ENCODE data around the gene FILIP1L. TPM values are rescaled to one million over a fixed set of nuclear protein-coding genes. Genes with fewer than 3 reads are reported as not detected.

Gene FILIP1L
- total and polyA plus RNA-seq, 2 of the 4 experiments (the other 2 are of a cell fraction): 11.5 to 19.9 TPM

GRCh38 chr3:99961756-99962515 lies 152.4 kb downstream of the FILIP1L start:
- Histone ChIP-seq H2BK15ac (ENCODE audit: low read depth, low read length) (peak overlapping the region; percentile 98), H3K56ac (ENCODE audit: extremely low read depth, insufficient read depth, low read length) (no peak overlapping the region), H3K4ac (ENCODE audit: low read depth, low read length) (peak overlapping the region; percentile 97), H4K20me1 (ENCODE audit: insufficient read depth, low read length) (no peaks in the 10 kb centered on the region), H3K79me1 (ENCODE audit: low read depth in 1 of 2, low read length in 2 of 2) (peaks cover 18 to 27% of the 10 kb centered on the region in 2 experiments), H3K14ac (replicated peaks; ENCODE audit: low read depth, low read length) (peak overlapping the region; percentile 91), H2AK9ac (replicated peaks; ENCODE audit: low read depth, low read length, poor library complexity) (no peak overlapping the region), H3K27me3 (ENCODE audit: control insufficient read depth, insufficient read depth, low read length) (no peaks in the 10 kb centered on the region), H2AK5ac (ENCODE audit: low read depth, low read length) (peak overlapping the region; percentile 100), H2BK20ac (ENCODE audit: low read depth, low read length) (peak overlapping the region; percentile 97), H2BK120ac (ENCODE audit: low read depth, low read length) (peak overlapping the region; percentile 90), H3K36me3 (ENCODE audit: control insufficient read depth, insufficient read depth, low read length) (no peaks in the 10 kb centered on the region), H3K9me3 (ENCODE audit: control insufficient read depth, insufficient read depth, low read length) (no peaks in the 10 kb centered on the region), H2AFZ (replicated peaks; ENCODE audit: low read length, poor library complexity) (peak overlapping the region; percentile 4), H3K27ac (ENCODE audit: insufficient read depth, low read length) (peak overlapping the region; percentile 83), H4K91ac (ENCODE audit: insufficient read depth, low read depth, low read length) (peak overlapping the region; percentile 94), H4K8ac (ENCODE audit: low read depth in 2 of 2, low read length in 2 of 2) (peak overlapping the region; percentile 78 to 92), H3K9me1 (ENCODE audit: insufficient read depth, low read length) (peaks cover 9% of the 10 kb centered on the region), H3K4me1 (ENCODE audit: control insufficient read depth, insufficient read depth, low read length) (peaks cover 17% of the 10 kb centered on the region), H3K4me3 (ENCODE audit: insufficient read depth, low read depth, low read length) (no peak overlapping the region), H3K23ac (ENCODE audit: low read depth, low read length) (peak overlapping the region; percentile 70), H3K18ac (ENCODE audit: low read depth, low read length) (peak overlapping the region; percentile 68), H2BK5ac (ENCODE audit: low read depth, low read length, poor library complexity, severe bottlenecking) (peak overlapping the region; percentile 88), H4K5ac (ENCODE audit: low read depth, low read length) (peak overlapping the region; percentile 81), H3K4me2 (ENCODE audit: low read depth, low read length) (no peak overlapping the region), H3K9ac (ENCODE audit: low read depth, low read length) (no peak overlapping the region)
- ATAC-seq (ENCODE audit: low read depth) (no peak), DNase-seq (no peak)
- TF ChIP-seq CHD1 (IDR thresholded peaks at IDR 0.05; ENCODE audit: low read depth, low read length) (no peak), BHLHE40 (IDR thresholded peaks at IDR 0.05; ENCODE audit: low read depth, low read length) (no peak), SMC3 (IDR thresholded peaks at IDR 0.05; ENCODE audit: low read depth, low read length) (no peak), RAD21 (IDR thresholded peaks at IDR 0.05; ENCODE audit: low read length) (no peak), MAFK (IDR thresholded peaks at IDR 0.05; ENCODE audit: low read depth, low read length) (no peak), MAZ (IDR thresholded peaks at IDR 0.05; ENCODE audit: borderline replicate concordance, low read depth, low read length) (no peak), NFE2L2 (IDR thresholded peaks at IDR 0.05; ENCODE audit: low read depth, low read length) (no peak), RFX5 (IDR thresholded peaks at IDR 0.05; ENCODE audit: low read depth, low read length) (no peak), FOS (IDR thresholded peaks at IDR 0.05; ENCODE audit: low read depth, low read length) (no peak), POLR2A (IDR thresholded peaks at IDR 0.05; ENCODE audit: low read depth, low read length) (no peak), MXI1 (IDR thresholded peaks at IDR 0.05; ENCODE audit: borderline replicate concordance, low read depth, low read length) (no peak), ELK1 (IDR thresholded peaks at IDR 0.05; ENCODE audit: borderline replicate concordance, low read depth, low read length) (no peak), USF2 (IDR thresholded peaks at IDR 0.05; ENCODE audit: low read depth, low read length) (no peak), RCOR1 (IDR thresholded peaks at IDR 0.05; ENCODE audit: insufficient replicate concordance, low read length) (no peak), CEBPB (IDR thresholded peaks at IDR 0.05; ENCODE audit: low read depth, low read length) (no peak)
- intact Hi-C loops (cut with micrococcal nuclease): loop anchor here (1.0 kb wide), 1 partner anchor 86 kb away; no protein-coding TSS in a partner anchor
- CTCF ChIA-PET: interaction anchor here (1.2 kb wide), 1 partner anchor 119 kb away, joined by 3 read pairs; no protein-coding TSS in a partner anchor
- dilution Hi-C loops (cut with HindIII; ENCODE audit: low sequenced_read_pairs, unreplicated experiment): no loop called here
- in situ Hi-C loops (cut with MboI; ENCODE audit: low sequenced_read_pairs): loop anchor here (25.0 kb wide), 1 partner anchor 100 kb away; no protein-coding TSS in a partner anchor
- BruUV-seq (replicated peaks): no TSS peak
- WGBS, 2 experiments (ENCODE audit: extremely low coverage in 2 of 2, insufficient read length in 1 of 2): 100% methylated on average over 3 of the region's 7 CpGs; no CpG with 5 or more reads in 1 of the 2 experiments
- POLR2A ChIA-PET (ENCODE audit: unreplicated experiment): no interaction called here

All from IMR-90 (cell line).